HG03571 (cell line): ENCODE results near the gene TKT.

ENCODE experiments used
- ATAC-seq: cut with Tn5 transposase; IDR thresholded peaks from one replicate; pipeline ENCODE4 v1.9.1; 2021; ENCODE audit not compliant: unreplicated experiment

TKT gene

DNA sequence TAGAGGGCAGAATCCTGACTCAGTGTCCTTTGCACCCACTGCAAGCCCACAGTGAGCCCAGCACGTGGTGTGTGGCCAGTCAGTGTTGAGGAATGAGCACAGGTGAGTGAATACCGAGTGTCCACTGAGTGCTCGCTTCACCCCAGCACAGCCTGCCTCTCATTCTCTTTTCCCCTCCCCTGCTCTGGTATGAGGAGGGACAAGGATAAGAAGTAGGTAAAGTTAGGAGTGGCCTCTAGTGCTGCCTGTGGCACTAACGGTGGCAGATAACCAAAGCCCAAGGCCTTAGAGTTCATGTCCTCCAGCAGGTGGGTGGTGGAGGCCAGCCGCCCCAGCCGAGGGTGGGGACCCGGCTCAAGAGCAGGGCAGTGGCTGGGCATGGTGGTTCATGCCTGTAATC, 56.8 kb downstream of the TKT start:
- no peak for ATAC-seq

DNA sequence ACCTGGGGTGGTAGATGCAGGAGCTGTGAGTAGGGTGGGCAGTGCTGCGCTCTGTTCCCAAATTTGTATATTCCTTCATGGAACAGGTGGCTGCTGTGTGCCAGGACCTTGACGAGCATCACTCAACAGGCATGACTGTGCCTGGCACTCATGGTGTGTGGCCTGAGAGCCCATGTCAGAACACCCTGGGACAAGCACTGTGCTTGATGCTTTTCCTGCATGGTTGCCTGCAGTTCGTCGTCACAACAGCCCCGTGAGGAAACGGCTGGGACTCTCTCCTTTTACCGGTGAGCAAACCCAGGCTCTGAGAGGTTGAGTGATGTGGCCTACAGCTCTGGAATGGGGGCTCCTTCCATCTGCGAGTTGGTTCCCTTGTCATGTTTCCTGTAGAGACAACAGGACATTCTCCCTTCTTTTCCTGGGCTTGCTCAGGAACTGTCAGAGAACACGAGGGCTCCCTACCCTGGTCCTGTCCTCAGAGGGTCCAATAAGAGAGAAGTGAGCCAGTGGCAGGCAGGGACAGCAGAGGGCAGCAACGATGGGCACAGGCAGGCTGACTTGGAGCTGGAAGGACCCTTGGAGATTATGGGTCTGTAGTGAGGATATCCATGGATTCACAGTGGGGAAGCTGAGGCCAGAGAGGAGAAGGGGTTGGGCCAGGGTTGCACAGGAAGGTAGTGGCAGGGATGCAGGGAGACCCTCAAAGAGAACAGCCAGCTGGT, 57.4 kb downstream of the TKT start:
- ATAC-seq: no peak

DNA sequence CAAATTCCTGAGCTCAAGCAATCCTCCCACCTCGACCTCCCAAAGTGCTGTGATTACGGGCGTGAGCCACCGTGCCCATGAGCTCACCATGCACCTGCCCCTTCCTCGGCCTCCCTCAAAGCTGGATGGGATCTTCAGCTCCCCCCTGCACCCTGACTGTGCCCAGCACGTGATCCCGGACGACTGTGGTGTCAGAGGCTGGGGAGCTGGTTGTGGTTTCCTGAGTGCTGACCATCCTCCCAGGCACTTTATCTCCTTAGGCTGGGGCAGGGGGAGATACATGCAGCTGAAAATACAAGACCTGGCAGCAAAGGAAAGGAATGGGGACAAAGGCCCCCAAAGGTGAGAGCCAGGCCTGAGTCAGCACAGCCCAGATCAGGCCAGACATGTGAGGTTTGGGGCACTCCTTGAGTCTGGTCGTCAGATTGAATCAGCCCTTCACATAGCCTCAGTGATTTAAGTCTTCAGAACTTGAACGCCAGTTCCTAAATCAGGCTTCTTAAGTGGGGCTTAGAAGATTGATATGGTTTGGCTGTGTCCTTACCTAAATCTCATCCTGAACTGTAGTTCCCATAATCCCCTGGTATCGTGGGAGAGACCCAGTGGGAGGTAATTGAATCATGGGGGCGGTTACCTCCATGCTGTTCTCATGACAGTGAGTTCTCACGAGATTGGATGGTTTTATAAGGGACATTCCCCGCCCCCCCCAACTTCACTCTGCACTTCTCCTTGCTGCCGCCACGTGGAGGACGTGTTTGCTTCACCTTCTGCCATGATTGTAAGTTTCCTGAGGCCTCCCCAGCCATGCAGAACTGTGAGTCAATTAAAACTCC, 59.0 kb downstream of the TKT start:
- no peak for ATAC-seq

DNA sequence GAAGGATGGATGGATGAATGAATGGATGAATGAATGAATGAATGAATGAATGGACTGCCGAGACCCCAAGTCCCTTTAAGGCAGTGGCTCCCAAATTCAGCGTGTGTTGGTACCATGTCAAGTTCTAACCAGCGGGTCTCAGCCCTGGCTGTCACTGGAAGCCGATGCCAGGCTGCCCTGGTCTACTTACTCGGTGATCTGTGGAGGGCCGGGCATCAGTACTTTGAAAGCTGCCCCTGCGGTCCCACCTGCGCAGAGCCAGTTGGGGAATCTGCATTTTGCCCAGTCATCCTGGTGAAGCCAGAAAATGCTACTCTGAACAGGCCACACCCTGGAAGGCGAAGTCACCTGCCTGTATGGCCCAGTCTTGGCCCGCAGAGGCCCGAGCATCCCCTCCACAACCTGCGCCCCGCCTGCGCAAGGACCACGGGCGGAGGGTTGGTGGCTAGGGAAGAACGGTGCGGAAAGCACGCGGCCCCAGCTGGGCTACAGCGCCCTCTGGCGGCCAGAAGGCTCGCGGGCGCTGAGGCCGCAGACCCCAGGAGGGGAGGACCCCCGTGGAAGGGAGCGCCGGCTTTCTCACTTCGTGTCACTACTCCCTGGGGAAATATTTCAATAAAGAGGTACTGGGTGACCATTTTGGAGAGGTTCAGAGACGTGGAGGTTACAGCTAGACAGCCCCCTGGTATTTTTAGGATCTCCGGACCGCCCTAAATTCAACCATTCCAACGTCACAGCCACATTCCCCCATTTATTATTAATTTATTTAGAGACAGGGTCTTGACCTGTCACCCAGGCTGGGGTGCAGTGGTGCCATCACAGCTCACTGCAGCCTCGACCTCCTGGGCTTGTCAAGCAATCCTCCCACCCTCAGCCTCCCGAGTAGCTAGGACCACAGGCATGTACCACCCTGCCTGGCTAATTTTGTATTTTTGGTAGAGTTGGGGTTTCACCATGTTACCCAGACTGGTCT, 59.9 kb downstream of the TKT start:
- no peak for ATAC-seq

DNA sequence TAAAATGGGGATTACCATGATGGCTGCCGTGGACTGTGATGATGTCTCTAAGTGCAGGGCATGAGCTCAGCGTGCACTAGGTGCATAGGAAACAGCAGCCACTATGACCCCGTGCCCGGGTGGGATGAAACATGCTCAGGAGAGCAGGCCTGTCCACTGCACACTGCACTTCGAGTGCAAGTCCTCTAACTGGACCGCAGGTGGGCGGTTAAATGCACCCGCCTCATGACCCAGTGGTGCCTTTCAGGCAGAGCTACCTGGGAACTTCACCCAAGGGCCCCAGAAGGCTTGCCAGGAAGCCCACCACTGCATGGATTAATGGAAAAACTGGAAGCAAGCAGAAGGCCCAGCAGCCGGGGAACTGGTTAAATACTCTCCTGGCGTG, 60.8 kb downstream of the TKT start:
- ATAC-seq: no peak

DNA sequence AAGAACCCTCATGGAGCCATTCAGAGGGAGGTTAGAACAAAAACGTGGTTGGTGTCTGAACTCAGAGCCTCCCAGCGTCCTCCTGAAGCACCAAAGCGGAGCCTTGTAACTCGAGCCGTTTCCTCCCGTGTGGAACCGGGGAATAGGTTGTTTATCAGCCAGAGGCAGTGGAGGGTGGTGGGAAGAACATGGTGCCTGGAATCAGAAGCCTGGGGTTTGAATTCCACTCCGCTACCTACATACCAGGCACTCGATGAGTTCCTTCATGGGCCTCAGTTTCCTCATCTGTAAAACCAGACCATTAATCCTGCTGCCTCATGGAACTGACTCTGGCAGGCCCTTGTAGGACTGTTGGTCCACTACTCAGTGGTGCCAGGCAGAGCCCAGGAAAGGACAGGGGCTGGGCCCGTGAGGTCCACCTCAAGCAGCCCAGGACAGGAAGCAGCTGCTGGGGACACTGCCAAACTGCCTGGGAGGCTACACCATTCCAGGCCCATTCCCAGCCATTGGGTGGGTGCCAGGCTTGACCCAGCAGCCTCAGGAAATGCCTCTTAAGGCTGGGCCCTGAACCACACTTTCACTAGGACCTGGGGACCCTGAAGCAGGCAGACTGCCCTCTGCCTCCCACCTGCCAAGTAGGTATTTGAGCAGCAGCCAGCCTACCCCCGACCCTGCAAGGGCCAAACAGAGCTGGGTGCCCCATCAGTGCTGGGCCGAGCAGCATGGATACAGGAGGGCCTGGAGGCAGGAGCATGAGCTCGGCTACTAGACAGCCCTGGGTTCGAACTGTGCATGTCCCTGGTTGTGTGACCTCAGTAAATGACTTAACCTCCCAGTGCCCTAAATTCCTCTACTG, 61.4 kb downstream of the TKT start:
- no peak for ATAC-seq

DNA sequence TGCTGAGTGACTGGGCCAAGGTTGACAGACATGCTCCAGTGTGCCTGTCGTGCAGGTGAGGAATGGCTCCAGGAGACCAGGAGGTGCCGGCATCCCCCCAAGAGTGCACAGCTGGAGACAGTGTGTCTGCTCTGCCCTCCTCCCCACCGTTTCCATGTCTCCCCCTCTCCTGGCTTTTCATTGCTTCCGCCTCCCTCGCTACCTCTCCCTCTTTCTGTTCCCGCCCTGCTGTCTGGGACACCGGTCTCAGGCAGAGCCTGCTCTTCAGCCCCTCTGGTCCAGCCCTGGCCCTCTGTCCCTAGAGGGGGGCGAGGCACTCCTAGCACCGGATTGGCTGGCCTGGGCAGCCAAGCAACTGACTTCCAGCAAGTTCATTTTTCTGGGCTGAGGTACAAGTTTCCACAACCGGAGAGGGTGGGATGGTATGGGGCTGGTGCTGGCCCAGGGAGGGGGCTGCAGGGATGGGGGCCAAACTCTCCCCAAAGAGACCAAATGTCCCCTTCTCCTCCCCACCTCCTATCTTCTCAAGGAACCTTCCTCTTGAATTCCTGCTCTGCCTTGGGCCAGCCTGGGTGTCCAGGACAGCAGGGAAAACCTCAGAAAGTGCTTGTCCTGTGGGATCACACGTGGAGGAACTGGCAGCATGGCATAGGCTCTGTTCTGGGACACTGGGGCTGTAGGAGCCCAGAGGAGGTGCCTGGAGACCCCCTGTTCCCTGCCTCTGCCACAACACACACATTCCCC, 62.2 kb downstream of the TKT start:
- no peak for ATAC-seq

DNA sequence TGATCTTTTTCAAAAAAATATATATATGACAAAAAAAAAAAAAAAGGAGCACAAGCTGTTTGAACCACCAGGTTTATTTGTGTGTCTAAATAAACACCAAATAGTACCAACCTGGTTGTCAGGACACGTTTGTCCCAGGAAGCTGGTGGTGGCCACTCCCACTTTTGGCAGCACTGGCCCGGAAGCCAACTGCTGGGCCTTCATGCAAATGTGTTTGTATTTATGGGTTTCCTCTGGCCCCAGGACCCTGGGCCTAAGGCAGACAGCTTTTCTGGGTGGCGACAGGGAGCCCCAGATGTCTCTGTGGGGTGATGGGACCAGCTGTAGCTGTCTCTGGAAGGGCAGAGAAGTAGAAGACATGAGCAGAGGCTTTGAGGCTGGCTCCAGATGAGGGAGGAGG, 63.2 kb downstream of the TKT start:
- ATAC-seq: peak; percentile 38

DNA sequence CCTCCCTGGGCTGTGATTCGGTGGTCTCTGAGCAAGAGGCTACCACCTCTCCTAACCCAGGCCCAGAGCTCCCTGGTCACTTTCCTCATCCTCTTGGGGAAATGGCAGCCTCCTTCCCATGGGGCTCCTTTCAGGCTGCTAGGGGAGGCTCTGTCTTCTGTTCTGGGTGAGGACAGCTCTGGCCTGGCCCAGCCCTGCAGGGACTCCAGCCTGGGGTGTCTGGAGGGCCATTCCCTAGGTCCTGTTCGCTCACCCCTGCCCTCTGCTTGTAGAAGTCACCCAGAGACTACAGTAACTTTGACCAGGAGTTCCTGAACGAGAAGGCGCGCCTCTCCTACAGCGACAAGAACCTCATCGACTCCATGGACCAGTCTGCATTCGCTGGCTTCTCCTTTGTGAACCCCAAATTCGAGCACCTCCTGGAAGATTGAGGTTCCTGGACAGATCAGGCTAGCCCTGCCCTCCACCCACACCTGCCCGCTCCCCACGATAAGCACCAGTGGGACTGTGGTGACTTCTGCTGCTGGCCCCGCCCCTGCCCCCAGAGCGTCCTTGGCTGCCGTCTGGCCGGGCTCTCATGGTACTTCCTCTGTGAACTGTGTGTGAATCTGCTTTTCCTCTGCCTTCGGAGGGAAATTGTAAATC, 63.9 kb downstream of the TKT start:
- no peak for ATAC-seq

- ATAC-seq: no peak
Measured at GRCh38 chr3:53190659-53191058, 65.2 kb downstream of the TKT start.

DNA sequence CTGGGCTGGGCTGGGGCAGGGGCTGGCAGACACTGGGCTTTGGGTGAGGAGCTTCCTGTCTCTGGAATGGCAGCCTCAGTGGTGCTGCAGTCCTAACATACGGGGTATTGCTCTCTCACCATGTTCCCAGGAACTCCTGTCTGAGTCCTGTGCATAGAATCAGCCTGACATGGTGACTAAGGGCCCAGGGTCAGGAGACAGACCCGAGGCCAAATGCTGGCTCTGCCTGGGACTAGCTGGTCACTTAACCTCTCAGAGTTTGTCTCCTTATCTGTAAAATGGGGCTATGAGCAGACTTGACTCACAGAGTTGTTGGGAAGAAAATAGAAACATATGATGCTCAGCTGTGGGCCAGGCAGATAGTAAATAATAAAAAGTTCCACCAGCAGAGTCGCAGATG, 66.5 kb downstream of the TKT start:
- no peak for ATAC-seq

GRCh38 chr3:53188720-53189119, 67.1 kb downstream of the TKT start:
- no peak for ATAC-seq

DNA sequence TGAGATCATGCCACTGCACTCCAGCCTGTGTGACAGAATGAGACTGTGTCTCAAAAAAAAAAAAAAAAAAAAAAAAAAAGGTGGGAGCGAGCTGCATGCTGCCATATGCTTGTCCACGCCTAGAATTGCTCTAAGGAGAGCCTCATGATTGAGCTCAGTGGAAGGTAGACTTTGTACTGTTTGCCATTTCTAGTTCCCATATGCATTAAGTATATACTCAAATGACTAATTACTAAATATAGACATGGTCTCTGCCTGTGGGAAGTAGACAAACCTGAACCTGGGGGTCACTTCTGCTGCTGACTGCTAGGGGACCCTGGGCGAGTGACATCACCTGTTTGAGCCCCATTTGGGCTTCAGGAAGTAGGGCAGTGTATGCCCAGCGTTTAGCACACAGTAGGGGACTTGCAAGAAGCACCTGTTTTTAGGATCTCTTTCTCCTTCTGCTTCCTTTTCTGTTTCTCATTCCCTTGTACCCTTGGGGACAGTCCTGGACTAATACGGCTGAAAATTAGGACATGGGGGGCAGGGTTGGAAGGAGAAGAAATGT, 67.6 kb downstream of the TKT start:
- ATAC-seq: no peak

DNA sequence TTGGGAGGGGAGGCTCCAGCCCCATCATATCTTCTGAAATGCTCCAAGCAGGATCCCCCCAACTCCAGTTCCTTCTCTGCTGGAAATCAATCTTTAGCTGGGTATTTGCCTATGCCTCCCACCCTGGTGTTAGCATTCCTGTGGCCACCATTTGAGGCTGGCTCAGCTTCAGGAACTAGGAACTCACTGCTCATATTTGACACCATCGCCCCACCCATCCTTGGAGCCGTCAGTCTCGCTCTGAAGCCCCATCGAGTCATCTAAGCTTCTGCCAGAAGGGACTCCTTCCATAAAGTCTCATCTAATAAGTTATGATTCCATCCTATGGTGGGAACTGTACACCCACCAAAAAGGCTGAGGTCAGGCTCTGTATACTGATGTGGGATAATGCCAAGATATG, 68.4 kb downstream of the TKT start:
- ATAC-seq: no peak

DNA sequence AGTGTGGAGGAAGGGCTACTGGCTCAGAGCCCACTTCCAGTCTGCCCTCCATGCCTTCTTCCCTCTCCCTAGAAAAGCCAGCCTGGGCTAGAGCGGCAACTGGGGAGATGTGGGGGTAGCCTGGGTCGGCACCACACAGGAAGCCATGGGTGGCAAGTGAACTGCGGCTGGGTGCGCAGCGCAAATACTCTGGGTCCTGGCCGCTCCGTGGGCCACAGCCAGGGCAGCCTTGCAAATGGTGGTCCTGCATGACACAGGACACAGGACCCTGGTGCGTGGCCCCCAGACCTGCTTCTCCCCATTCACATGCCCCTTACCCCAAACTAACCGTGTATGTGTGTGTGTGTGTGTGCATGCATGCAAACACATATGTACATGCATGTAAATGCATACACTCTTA, 69.1 kb downstream of the TKT start:
- ATAC-seq: no peak

GRCh38 chr3:53185761-53186465, 69.9 kb downstream of the TKT start:
- ATAC-seq: no peak

DNA sequence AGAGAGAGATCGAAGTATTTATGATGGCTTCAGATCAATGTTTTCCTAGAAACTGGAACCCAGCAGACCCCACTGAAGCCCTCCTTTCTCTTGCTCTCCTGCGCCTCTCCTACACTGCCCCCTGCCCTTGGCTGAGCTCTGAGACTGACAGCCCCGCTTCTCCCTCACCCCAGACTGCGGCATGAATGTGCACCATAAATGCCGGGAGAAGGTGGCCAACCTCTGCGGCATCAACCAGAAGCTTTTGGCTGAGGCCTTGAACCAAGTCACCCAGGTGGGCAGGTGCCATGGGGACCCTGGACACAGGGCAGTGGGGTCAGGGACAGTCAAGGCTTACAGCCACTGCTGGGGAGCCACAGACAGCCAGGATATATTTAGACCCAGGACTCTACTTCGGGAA, 71.1 kb downstream of the TKT start:
- no peak for ATAC-seq

GRCh38 chr3:53183514-53183913, 72.3 kb downstream of the TKT start:
- no peak for ATAC-seq
